ENCODE results near the gene SYT11.
"Not testable (repeated sequence)": the region's sequence is repeated elsewhere in the genome, so short reads cannot be mapped to it uniquely, and the experiment has no call there.

SYT11 gene, protein sequence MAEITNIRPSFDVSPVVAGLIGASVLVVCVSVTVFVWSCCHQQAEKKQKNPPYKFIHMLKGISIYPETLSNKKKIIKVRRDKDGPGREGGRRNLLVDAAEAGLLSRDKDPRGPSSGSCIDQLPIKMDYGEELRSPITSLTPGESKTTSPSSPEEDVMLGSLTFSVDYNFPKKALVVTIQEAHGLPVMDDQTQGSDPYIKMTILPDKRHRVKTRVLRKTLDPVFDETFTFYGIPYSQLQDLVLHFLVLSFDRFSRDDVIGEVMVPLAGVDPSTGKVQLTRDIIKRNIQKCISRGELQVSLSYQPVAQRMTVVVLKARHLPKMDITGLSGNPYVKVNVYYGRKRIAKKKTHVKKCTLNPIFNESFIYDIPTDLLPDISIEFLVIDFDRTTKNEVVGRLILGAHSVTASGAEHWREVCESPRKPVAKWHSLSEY

GRCh38 chr1:155859234-155859829 is at the start of gene SYT11:
SYT11 (plus strand) TSS chr1:155859567; CDS start chr1:155859762, 195 bp downstream.
- peak; percentile 93 for DNase-seq

DNA sequence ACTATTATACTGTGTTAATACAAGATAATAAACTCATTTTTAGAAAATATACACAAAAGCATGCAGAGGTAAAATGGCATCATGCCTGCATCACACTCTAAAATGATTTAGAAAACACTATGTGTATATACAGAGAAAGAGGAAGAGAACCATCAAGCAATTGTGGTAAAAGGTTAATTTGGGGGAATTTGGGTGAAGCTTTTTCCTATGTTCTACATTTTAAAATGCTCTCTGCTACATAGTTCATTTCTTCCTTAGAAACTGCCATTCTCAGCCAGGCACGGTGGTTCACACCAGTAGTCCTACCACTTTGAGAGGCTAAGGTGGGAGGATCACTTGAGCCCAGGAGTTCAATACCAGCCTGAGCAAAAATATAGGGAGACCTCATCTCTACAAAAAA is 46.5 kb upstream of the SYT11 start:
- DNase-seq: no peak

DNA sequence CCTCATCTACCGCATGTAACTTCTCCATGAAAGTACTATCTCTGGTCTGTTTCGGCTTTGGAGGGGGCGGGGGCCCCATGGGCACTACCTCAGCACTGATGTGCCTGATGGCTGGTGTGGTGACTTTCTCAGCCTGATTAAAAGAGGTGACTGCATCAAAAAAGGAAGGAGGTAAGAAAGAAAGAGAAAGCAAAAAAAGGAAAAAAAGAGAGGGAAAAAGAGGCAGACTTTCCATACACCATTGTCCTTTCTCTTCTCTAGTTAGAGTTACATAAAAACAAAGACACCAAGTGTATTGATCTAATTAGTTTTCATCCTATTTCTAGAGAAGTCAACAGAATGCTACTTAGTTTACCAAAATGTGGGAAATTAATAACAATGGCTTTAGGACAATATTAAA is 45.7 kb upstream of the SYT11 start:
- no peak for DNase-seq

- DNase-seq: no peak
Observed at GRCh38 chr1:155816351-155816750, 43.0 kb upstream of the SYT11 start.

- no peak for DNase-seq
Observed at GRCh38 chr1:155827450-155827849, 31.9 kb upstream of the SYT11 start.

DNA sequence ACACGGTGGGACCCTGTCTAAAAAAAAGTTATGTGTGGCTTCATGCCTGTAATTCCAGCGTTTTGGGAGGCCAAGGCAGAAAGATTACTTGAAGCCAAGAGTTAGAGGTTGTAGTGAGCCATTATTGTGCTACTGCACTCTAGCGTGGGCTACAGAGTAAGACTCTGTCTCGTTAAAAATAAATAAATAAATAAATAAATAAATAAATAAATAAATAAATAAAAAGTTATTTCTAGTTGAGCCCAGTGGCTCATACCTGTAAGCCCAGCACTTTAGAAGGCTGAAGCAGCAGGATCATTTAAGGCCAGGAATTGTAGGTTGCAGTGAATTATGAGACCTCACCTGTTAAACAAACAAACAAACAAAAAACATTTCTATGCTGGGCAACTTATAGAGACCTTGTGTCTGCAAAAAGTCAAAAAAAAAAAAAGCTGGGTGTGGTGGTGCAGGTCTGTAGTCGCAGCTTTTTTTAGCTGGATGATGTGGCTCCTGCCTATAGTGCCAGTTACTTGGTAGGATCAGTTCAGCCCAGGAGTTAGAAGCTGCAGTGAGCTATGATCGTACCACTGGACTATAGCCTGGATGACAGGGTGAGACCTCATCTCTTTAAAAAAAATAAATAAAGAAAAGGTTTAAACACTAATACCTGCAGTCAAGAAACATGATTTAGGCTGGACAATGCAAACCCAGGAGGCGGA is 27.9 kb upstream of the SYT11 start:
- no peak for DNase-seq

DNA sequence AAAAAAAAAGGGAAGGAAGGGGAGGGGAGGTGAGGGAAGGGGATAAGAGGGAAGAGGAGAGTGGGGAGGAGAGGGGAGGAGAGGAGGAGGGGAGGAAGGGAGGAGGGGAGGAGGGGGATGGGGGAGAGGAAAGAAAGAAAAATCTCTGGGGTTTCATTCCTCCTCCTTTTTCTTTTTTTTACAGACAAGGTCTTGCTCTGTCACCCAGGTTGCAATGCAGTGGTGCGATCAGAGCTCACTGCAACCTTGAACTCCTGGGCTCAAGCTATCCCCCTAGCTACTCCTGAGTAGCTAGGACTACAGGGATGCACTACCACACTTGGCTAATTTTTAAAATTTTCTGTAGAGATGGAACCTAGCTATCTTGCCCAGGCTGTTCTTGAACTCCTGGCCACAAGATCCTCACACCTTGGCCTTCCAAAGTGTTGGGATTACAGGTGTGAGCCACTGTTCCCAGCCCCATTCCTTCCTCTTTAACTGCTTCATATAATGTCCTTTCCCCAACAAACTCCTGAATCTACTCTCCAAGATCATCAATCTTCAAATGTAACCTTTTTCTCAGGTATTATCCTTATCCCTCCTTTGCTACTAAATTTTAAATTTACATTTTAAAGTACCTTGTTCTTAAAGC is 25.6 kb upstream of the SYT11 start:
- DNase-seq: no peak

GRCh38 chr1:155834296-155834926 is 25.0 kb upstream of the SYT11 start:
- no peak for DNase-seq

- not testable (repeated sequence) for DNase-seq
Observed at GRCh38 chr1:155834927-155835399, 24.4 kb upstream of the SYT11 start.

- DNase-seq: no peak
Observed at GRCh38 chr1:155835548-155835947, 23.8 kb upstream of the SYT11 start.

DNA sequence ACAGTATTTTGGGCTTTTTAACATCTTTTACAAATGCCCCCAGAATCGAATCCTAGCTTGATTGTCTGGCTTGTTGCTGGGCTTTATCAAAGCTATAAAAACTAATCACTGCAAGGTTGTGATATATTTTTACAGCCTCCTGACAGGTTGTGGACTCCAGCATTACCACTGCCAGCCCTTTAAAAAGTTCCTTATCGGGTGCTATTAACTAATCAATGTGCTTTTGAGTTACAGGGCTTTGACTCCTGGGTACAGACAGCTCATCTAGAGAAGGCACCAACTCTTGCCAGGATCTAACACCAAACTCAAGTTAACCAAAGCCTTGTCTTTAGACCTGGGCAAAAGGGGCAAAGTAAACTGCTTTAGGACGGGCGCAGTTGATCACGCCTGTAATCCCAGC is 19.0 kb upstream of the SYT11 start:
- no peak for DNase-seq

DNA sequence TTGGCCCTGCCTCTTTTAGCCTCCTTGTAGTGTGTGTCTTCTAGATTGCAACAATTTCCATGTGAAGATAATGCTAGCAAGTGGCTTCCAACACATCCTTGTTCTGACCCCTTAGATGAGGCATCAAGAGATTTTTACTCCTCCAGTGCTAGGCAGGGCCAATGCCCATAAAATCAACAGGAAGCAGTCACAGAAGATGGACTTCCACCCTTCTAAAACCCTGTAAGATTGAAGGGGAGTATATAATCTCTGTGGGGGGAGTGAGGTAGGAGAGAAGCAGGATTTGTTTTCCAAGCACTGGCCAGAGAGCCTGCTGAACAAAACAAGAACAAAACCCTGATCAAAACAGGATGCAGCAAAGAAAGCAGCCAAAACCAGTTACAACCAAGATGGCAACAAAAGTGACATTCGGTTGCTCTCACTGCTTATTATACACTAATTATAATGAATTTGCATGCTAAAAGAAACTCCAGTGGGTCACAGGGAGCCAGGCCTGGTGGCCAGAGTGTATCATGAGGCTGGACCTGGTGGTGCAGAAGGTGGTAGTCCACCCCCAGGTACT is 14.4 kb upstream of the SYT11 start:
- DNase-seq: no peak

DNA sequence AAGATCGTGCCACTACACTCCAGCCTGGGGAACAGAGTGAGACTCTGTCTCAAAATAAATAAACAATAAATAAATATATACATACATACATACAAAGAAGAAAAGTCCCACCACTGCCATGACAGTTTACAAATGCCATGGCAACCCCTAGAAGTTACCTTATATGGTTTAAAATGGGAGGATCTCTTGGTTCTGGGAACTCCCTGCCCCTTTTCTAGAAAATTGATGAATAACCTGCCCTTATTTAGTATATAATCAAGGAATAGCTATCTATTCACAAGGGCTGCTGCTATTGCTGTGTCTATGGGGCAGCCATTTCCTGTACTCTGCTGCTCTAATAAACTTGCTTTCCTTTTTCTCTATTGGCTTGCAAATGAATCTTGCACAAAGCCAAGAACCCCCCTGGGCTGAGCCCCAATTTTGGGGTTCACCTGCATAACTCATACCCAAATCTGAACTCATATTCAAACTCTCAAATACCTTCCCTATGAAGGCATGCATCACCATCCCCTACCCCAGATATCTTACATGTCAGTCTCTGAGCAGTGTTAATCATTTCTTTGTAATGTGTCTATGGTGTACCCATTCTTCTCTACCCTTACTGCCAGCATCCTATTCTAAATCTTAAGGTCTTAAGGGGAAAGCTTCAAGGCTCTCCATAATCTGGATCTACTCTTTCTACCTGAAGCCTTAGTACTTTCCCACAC is 11.4 kb upstream of the SYT11 start:
- no peak for DNase-seq

DNA sequence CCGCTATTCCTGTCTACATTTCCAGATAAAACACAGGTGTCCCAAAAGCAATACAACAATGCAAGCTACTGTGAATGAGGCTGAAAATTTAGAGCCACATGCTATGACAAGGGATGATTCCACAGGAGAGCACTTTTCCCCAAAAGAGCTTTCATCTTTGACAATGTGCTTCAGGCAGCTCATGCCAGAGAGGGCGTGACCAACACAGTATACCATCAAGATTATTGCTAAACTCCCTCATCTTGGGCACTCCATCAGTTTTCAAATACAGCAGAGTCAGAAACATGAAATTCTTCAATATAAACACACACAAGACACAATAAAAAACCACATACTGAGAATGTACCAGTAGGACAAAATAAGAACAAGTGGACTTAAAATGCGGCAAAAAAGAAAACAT is 9.0 kb upstream of the SYT11 start:
- DNase-seq: no peak

GRCh38 chr1:155856257-155856974 is 3.0 kb upstream of the SYT11 start:
- DNase-seq: no peak

- peak; percentile 82 for DNase-seq
Observed at GRCh38 chr1:155856975-155857930, 2.1 kb upstream of the SYT11 start, which contains the start of gene GON4L. GON4L (minus strand) TSS chr1:155857214; CDS start chr1:155853780, 3,434 bp downstream.

- no peak for DNase-seq
Observed at GRCh38 chr1:155858800-155859233, 550 bp upstream of the SYT11 start.

DNA sequence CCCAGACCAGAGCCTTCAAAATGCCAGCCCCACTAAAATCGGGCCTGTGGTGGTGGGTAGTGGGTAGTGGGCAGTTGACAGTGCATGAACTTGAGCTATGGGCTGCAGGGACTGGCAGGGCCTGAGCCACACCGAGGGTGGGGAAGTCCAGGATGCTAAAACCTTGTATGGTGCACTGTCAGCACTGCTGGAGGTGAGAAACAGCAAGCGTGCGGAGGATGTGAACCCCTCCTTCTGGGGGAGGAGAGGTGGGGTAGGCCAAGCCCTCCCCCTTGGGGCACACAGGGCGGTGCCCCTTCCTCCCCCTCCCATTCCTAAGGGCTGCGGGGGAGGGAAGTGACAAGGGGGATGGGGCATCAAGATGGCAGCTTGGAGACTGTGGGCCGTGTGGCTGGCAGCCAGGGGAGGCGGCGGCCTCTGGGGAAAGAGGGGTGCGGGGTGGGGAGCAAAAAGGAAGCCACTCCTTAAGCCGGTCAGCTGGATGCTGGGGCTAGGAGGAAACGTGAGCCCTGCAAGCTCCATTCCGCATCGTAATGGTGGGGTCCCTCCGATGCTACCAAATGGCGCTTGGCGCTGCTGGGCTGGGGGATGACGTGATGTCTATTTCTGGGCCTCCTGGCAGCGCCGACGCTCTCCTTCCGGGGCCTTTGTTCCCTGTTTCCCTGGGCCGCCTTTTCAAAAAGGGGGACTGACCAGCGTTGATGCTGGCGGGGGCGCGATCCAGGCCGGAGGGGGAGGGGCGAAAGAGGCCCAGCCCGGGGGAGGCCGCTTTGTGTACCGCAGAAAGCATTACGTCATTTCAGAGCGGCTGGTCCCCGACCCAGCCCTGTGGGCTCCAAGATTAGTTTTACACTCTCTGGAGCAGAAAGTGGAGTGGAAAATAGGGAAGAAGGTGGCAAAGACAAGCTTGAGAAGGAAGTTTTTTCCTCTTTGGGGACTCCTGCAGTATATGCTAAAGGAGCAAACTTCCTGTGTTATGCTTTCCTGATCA is 809 bp downstream of the SYT11 start:
- DNase-seq: peak; percentile 13
